ENCODE results near the gene ANTXR1. TPM values are rescaled to one million over a fixed set of nuclear protein-coding genes. Genes with fewer than 3 reads are reported as not detected.

ANTXR1 gene
- total and polyA plus RNA-seq, 9 of the 15 experiments (the other 6 are each of a cell fraction or from before 2014, with no cell fraction given) = 0.07 to 1.00 (median 0.54) TPM

- ChIA-PET CTCF (ENCODE audit: low intra/inter-chr PET ratio) (no interaction called here), POLR2A (interaction anchor here (1.5 kb wide), 1 partner anchor 15 kb away, joined by 3 read pairs; no protein-coding TSS in a partner anchor)
- in situ Hi-C loops (cut with MboI) (no loop called here), intact Hi-C loops (cut with micrococcal nuclease) (no loop called here)
- FAIRE-seq = no peak
- no peaks in the 10 kb centered on the region for H3K4me1 ChIP-seq (replicated peaks in 1 of 2; ENCODE audit: control insufficient read depth in 2 of 2, insufficient read depth in 2 of 2, low read length in 2 of 2)
- peaks cover 3 to 18% of the 10 kb centered on the region in 2 experiments; a peak in 4 of 5 replicates for H3K27me3 ChIP-seq (ENCODE audit: control insufficient read depth in 2 of 2, insufficient read depth in 2 of 2, low read length in 2 of 2)
- TF ChIP-seq PATZ1 (CRISPR knock-in tag; IDR thresholded peaks at IDR 0.05; ENCODE audit: borderline replicate concordance) = no peak
- TF ChIP-seq FOXP1 (CRISPR knock-in tag; IDR thresholded peaks at IDR 0.05) = no peak
- TF ChIP-seq POLR2B (IDR thresholded peaks at IDR 0.05; ENCODE audit: low read depth, partially characterized antibody) = no peak
- TF ChIP-seq ILF3 (IDR thresholded peaks at IDR 0.05; ENCODE audit: borderline replicate concordance) = no peak
- no peak for TF ChIP-seq ELK3 (CRISPR knock-in tag; IDR thresholded peaks at IDR 0.05)
- no peak for TF ChIP-seq ETS2 (tag; IDR thresholded peaks at IDR 0.05; ENCODE audit: borderline replicate concordance, poor library complexity, severe bottlenecking)
- no peak for TF ChIP-seq HNRNPH1 (optimal IDR thresholded peaks at IDR 0.05; ENCODE audit: low read depth, low read length)
- no peak for TF ChIP-seq USF1 (CRISPR knock-in tag; IDR thresholded peaks at IDR 0.05)
- H4K20me1 ChIP-seq (replicated peaks; ENCODE audit: control insufficient read depth, insufficient read depth, low read length) = no peaks in the 10 kb centered on the region; the same call in 1 of the 2 replicates
- no peak overlapping the region for H3K27ac ChIP-seq (ENCODE audit: extremely low read depth, low read depth, low read length)
- no peak overlapping the region for H3K4me3 ChIP-seq
- no peak for DNase-seq (ENCODE audit: extremely low read depth in 1 of 4, low spot score in 3 of 4)
- no peaks in the 10 kb centered on the region for H3K79me2 ChIP-seq (ENCODE audit: control insufficient read depth, insufficient read depth, low read length)
- H3K9me1 ChIP-seq (ENCODE audit: control insufficient read depth, insufficient read depth, low read length) = no peaks in the 10 kb centered on the region
- H3K9me3 ChIP-seq (replicated peaks; ENCODE audit: control insufficient read depth, insufficient read depth, low read depth, low read length) = no peaks in the 10 kb centered on the region
- BruUV-seq (replicated peaks) = no TSS peak
- H3K9ac ChIP-seq (ENCODE audit: insufficient read depth in 1 of 2, low read depth in 2 of 2, low read length in 2 of 2) = no peak overlapping the region
- no peak for ATAC-seq
- no peak overlapping the region for H3K4me2 ChIP-seq (ENCODE audit: insufficient read depth, low read length)
- no peaks in the 10 kb centered on the region for H3K36me3 ChIP-seq (ENCODE audit: control insufficient read depth, insufficient read depth, low read length)
- 3% methylated on average over 5 of the region's 5 CpGs for WGBS (ENCODE audit: insufficient coverage, low coverage, missing lambda C conversion rate)
- H2AFZ ChIP-seq (ENCODE audit: low read depth, low read length) = no peak overlapping the region
Observed at GRCh38 chr2:69278366-69278765, 265.4 kb downstream of the ANTXR1 start.
